DMS53 (cell line): ENCODE data around the gene CT45A3.
A peak's percentile ranks its signal among the peaks of the same experiment; 100 is the strongest.
"Not testable (repeated sequence)": the region's sequence is repeated elsewhere in the genome, so short reads cannot be mapped to it uniquely, and the experiment has no call there.

Source experiments
- DNase-seq: peaks from one replicate; lab custom pipeline; 2025; lab: John Stamatoyannopoulos, UW

The CT45A3 gene, protein sequence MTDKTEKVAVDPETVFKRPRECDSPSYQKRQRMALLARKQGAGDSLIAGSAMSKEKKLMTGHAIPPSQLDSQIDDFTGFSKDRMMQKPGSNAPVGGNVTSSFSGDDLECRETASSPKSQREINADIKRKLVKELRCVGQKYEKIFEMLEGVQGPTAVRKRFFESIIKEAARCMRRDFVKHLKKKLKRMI

DNA sequence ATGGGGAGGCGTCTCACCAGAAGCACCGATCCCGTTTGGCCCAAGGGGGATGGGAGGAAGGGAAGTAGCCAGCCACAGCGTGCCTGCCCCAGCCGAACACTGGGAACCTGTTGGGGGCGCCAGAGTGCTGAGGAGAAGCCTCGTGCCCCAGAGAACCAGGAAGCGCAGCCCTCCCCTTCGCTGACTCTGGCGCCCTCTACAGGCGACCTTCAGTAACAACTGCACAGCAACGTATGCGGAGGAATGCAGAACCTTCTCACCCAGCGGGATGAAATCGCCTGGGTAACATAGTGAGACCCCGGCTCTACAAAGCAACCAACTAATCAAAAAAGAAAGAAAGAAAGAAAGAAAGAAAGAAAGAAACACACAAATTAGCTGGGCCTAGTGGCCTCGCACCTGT, at the start of gene CT45A3:
CT45A3 (minus strand) TSS at position 101 of the 400 bp plus-strand sequence. CDS start 3,747 bp downstream, outside the sequence.
- not testable (repeated sequence) for DNase-seq

DNA sequence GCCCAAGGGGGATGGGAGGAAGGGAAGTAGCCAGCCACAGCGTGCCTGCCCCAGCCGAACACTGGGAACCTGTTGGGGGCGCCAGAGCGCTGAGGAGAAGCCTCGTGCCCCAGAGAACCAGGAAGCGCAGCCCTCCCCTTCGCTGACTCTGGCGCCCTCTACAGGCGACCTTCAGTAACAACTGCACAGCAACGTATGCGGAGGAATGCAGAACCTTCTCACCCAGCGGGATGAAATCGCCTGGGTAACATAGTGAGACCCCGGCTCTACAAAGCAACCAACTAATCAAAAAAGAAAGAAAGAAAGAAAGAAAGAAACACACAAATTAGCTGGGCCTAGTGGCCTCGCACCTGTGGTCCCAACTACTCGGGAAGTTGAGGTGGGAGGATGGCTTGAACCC, 34.7 kb upstream of the CT45A3 start, which contains the start of gene CT45A6:
CT45A6 (minus strand) TSS at position 101 of the 400 bp plus-strand sequence. CDS start 3,794 bp downstream, outside the sequence.
- DNase-seq: not testable (repeated sequence)

DNA sequence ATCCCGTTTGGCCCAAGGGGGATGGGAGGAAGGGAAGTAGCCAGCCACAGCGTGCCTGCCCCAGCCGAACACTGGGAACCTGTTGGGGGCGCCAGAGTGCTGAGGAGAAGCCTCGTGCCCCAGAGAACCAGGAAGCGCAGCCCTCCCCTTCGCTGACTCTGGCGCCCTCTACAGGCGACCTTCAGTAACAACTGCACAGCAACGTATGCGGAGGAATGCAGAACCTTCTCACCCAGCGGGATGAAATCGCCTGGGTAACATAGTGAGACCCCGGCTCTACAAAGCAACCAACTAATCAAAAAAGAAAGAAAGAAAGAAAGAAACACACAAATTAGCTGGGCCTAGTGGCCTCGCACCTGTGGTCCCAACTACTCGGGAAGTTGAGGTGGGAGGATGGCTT, 17.4 kb upstream of the CT45A3 start, which contains the start of gene CT45A5:
CT45A5 (minus strand) TSS at position 101 of the 400 bp plus-strand sequence. CDS start 3,774 bp downstream, outside the sequence.
- DNase-seq: not testable (repeated sequence)

DNA sequence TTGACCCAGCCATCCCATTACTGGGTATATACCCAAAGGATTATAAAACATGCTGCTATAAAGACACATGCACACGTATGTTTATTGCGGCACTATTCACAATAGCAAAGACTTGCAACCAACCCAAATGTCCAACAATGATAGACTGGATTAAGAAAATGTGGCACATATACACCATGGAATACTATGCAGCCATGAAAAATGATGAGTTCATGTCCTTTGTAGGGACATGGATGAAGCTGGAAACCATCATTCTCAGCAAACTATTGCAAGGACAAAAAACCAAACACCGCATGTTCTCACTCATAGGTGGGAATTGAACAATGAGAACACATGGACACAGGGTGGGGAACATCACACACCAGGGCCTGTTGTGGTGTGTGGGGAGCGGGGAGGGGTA, 23.3 kb downstream of the CT45A3 start:
- DNase-seq: not testable (repeated sequence)

DNA sequence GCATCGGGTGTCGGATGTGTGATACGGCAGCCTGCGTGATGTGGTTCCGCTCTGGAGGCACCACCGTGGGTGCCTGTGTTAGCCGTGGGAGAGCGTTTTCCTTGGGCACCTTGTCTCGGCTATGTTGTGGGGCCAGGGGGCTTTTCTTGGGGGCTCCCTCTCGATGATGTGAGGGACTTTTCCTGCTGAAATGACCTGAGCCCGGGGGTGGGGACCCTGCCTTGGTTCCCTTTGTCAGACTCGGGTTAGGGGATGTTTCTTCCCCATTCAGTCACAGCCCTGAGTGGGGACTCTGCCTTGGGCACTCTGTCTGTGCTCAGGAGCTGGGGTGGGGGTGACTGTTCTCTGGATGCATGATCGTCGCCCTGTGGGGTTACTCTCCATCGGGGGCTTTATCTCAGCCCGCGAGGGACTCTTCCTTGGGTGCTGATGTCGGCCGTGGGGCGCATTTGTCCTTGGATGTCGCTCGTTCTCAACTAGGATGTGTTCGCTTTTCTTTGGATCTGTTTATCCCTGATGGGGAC, 26.7 kb downstream of the CT45A3 start:
- no peak for DNase-seq

DNA sequence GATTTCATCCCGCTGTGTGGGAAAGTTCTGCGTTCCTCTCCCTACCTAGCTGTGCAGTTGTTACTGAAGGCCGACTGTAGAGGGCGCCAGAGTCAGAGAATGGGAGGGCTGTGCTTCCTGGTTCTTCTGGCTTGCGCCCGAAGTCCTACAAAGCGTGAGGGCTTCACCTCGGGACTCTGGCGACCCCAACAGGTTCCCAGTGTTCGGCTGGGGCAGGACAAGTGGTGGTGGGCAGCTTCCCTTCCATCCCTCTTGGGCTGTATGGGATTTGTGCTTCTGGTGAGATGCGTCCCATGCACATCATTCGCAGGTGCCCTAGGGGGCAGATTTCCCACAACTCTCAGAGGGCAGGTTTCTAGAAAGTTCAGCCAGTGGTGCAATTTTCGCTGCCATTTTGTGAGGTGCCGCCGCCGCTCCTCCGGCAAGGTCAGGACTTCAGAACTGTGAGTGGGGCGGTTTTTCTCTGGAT, 27.3 kb downstream of the CT45A3 start:
- DNase-seq: no peak

DNA sequence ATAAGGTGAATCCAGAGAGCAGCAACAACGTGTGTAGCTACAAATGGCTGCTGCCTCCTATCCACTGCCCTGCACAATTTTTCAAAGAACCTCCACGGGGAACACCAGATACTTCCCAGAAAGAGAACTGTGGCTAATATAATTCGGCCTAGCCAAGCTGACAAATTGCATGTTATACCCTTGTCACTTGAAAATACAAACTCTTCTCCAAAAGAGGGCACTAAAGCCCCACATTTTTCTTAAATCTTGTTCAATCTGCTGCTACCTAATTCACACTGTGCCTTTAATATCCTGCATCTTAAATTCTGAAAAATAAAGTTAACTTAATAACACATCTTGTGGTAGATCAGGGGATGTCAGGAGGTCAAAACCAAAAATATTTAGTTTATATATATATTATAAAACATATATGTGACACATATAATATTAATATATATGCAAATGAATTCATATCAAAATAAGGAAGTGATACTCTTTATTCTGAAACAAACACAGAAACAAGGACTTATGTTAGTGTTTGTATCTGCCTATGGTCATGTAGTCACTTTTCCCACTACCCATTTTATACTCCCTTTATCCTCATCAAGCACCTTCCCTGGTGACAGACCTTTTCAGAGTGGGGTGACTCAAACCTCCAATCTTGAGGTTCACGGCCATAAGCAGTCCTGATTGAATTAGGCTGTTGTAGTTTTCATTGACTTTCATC, 30.5 kb downstream of the CT45A3 start:
- no peak for DNase-seq

DNA sequence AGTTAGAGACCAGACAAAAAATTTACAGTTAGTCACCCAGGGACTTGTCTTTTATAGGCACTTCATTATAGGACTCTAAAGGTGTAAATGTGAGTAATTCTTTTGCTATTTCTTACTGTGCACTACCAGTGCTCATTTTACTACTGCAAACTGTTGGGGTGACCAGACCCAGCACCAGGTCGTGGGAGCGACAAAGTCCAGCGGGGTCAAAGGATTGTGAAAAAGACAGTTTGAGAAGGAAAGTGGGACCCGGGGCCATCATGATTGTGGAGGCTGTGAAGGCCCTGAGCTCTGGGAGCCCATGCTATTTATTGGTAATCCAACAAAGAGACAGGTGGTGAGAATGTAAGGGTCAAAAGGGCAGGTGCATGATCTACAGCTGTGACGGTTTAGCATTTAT, 33.3 kb downstream of the CT45A3 start:
- DNase-seq: not testable (repeated sequence)

DNA sequence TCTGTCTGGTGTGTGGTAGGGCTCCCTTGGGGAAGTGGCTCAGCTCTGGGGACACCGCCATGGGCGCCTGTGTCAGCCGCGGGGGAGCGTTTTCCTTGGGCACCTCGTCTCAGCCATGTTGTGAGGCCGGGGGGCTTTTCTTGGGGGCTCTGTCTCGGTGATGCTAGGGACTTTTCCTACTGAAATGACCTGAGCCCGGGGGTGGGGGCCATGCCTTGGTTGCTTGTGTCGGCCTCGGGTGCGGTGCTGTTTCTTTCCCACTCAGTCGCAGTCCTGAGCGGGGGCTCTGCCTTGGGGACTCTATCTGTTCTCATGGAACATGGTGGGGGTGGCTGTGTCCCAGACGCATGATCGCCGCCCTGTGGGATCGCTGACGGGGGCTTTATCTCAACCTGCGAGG, 54.2 kb downstream of the CT45A3 start:
- no peak for DNase-seq

DNA sequence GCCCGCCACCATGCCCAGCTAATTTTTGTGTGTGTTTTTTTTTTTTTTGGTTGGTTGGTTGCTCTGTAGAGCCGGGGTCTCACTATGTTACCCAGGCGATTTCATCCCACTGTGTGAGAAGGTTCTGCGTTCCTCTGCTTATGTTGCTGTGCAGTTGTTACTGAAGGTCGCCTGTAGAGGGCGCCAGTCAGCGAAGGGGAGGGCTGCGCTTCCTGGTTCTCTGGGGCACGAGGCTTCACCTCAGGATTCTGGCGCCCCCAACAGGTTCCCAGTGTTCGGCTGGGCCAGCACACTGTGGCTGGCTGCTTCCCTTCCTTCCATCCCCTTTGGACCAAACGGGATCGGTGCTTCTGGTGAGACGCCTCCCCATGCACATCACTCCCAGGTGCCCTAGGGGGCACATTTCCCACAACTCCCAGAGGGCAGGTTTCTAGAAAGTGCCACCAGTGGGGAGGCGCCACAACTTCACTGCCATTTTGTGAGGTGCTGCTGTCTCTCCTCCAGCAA, 54.8 kb downstream of the CT45A3 start, which contains the start of gene CT45A1:
CT45A1 (plus strand) TSS at position 457 of the 507 bp plus-strand sequence. CDS start 5,302 bp downstream, outside the sequence.
- peak; percentile 52 for DNase-seq
